ENCODE data around the gene GNGT2.

Gene GNGT2

GRCh38 chr17:49170216-49170615 is 40.2 kb downstream of the GNGT2 start:
- no peak for DNase-seq (ENCODE audit: low read depth in 2 of 2)

DNA sequence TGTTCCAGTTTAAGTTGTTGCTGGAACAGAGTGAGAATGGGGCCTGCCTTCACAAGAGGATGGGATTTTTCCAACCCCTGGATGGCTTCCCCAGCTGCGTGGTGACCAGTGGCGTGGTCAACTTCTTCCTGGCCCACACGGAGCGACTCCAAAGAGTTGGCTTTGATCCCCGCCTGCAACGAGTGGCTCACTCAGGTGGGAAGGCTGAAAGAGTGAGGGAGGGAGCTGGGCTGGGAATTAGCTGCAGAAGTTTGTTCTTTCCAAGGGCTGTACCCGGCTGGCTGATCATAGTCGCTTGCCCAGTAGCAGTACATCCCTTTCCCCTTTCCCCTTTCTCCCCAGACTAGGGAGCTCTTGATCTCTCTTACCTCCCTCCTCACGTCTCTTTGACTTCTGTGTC is 41.7 kb downstream of the GNGT2 start:
- DNase-seq (ENCODE audit: low read depth in 2 of 2), result no peak

DNA sequence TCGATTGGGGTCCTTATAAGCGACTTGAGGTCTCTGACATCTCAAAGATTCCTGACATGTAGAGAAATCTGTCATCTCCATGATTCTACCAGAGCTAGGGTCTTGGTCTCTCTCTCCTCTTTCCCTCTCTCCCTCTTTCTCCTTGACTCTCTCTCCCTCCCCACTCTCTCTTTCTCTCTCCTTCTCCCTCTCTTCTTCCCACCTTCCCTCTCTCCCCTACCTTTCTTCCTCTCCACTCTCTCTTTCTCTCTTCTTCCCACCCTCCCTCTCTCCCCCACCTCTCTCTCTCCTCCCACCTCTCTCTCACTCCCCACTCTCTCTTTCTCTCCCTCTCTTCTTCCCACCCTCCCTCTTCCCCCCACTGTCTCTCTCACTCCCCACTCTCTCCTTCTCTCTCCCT is 45.2 kb downstream of the GNGT2 start:
- no peak for DNase-seq (ENCODE audit: low read depth in 2 of 2)

GRCh38 chr17:49162866-49163265 is 47.5 kb downstream of the GNGT2 start:
- DNase-seq (ENCODE audit: low read depth in 2 of 2), result no peak

GRCh38 chr17:49157784-49158183 is 52.6 kb downstream of the GNGT2 start:
- no peak for DNase-seq (ENCODE audit: low read depth in 2 of 2)

DNA sequence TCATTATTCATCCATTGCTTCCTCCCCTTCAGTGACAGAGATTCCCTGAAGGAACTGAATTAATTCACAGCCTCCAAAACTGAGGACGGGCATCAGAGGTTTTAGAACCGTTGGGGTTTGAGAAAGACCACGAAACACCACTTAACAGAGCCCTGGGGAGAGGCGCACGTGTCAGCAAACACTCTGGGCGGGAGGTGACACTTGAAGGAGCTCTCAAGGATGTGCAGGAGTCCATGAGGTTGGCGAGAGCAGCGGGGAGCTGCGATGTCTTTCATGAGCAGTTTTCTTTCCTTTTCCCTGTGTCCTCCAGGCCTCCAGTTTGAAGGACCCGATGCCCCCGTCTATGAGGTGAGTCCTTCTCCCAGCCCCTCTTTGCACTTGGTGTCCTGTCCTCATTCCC is 54.1 kb downstream of the GNGT2 start:
- DNase-seq (ENCODE audit: low read depth in 2 of 2), result no peak
